Activated CD8-positive, alpha-beta T cell treated with anti-CD3 and anti-CD28 coated beads for 36 hours (primary cell): ENCODE data around the gene YPEL4. TPM values are rescaled to one million over a fixed set of nuclear protein-coding genes. Genes with fewer than 3 reads are reported as not detected.
A peak's percentile ranks its signal among the peaks of the same experiment; 100 is the strongest.
"Not testable (repeated sequence)": the region's sequence is repeated elsewhere in the genome, so short reads cannot be mapped to it uniquely, and the experiment has no call there.

Source experiments
- ATAC-seq: fragments of 200-7000 bp; cut with Tn5 transposase; one replicate; pipeline ENCODE4 v1.10.0; 2021; ENCODE audit warnings: mild to moderate bottlenecking, moderate library complexity
- CTCF ChIA-PET: fragments of 350-600 bp; sonication (Branson Sonifier 250); formaldehyde crosslinking; loops from one replicate; lab custom pipeline; 2021; ENCODE audit warnings: antibody characterized with exemption; lab: Charles Lee
- POLR2A ChIA-PET: fragments of 350-600 bp; sonication (Branson Sonifier 250); formaldehyde crosslinking; loops from one replicate; lab custom pipeline; 2021; ENCODE audit warnings: antibody characterized with exemption; lab: Charles Lee
- DNase-seq: peaks from one replicate; pipeline ENCODE4 v3.0.0-alpha.2; 2020
- H3K27ac Mint-ChIP-seq: one replicate; pipeline ENCODE4 v1.8.0; 2021; ENCODE audit warnings: mild to moderate bottlenecking, mixed read lengths
- H3K27me3 Mint-ChIP-seq: one replicate; pipeline ENCODE4 v1.8.0; 2021; ENCODE audit warnings: mixed read lengths
- H3K36me3 Mint-ChIP-seq: one replicate; pipeline ENCODE4 v1.8.0; 2021; ENCODE audit warnings: low read depth, mixed read lengths
- H3K4me1 Mint-ChIP-seq: one replicate; pipeline ENCODE4 v1.8.0; 2021; ENCODE audit warnings: low read depth, mixed read lengths
- H3K4me3 Mint-ChIP-seq: one replicate; pipeline ENCODE4 v1.8.0; 2021; ENCODE audit warnings: mild to moderate bottlenecking, moderate library complexity, mixed read lengths
- H3K9me3 Mint-ChIP-seq: one replicate; pipeline ENCODE4 v1.8.0; 2021; ENCODE audit warnings: mixed read lengths
- CTCF ChIP-seq: fragments of 200-600 bp; IDR thresholded peaks from one replicate; pipeline ENCODE4 v1.8.0; 2022; ENCODE audit warnings: antibody characterized with exemption, mild to moderate bottlenecking
- intact Hi-C: fragments of 100-400 bp; cut with micrococcal nuclease; formaldehyde crosslinking; loops from one replicate; pipeline ENCODE4 v1.10.0; 2022
- total RNA-seq, 2 experiments: library from RNA; stranded (reverse); gene quantifications; one replicate each; pipeline ENCODE4 v1.2.3, GENCODE V29; 2021

The YPEL4 gene
- total RNA-seq, result under 1 TPM; 0.43 to 0.54 TPM

GRCh38 chr11:57649826-57650738, at the start of gene YPEL4:
YPEL4 (minus strand) TSS chr11:57649912; CDS start chr11:57647107, 2,805 bp downstream.
- Mint-ChIP-seq H3K9me3 (no peaks in the 10 kb centered on the region), H3K4me1 (peaks cover 43% of the 10 kb centered on the region), H3K27ac (peak within 1 kb of the TSS; percentile 67), H3K36me3 (no peaks in the 10 kb centered on the region), H3K4me3 (peak within 1 kb of the TSS; percentile 64), H3K27me3 (peaks cover 37% of the 10 kb centered on the region)
- ChIA-PET POLR2A (interaction anchor here (0.6 to 1.5 kb wide), 4 partner anchors 8 to 928 kb away, joined by 3 to 8 read pairs (median 3); no protein-coding TSS in a partner anchor), CTCF (interaction anchor here (1.0 to 11.7 kb wide), 6 partner anchors 10 to 156 kb away, joined by 3 to 346 read pairs (median 6); partner anchors contain the start of gene UBE2L6)
- intact Hi-C loops, result no loop called here
- ATAC-seq, result peak; percentile 80
- no peak for TF ChIP-seq CTCF
- peak; percentile 78 for DNase-seq

GRCh38 chr11:57698843-57699365, 49.2 kb upstream of the YPEL4 start:
- CTCF ChIA-PET, result interaction anchor here (0.8 to 1.3 kb wide), 4 partner anchors 9 to 102 kb away, joined by 3 to 6 read pairs (median 3); no protein-coding TSS in a partner anchor
- POLR2A ChIA-PET, result interaction anchor here (1.0 to 1.8 kb wide), 3 partner anchors 9 to 19 kb away, joined by 3 to 5 read pairs (median 4); no protein-coding TSS in a partner anchor
- no peak for DNase-seq
- H3K4me3 Mint-ChIP-seq, result no peak overlapping the region
- H3K36me3 Mint-ChIP-seq, result peaks cover 30% of the 10 kb centered on the region
- H3K27me3 Mint-ChIP-seq, result no peaks in the 10 kb centered on the region
- intact Hi-C loops, result no loop called here
- H3K4me1 Mint-ChIP-seq, result no peaks in the 10 kb centered on the region
- H3K9me3 Mint-ChIP-seq, result no peaks in the 10 kb centered on the region
- H3K27ac Mint-ChIP-seq, result no peak overlapping the region
- no peak for ATAC-seq
- TF ChIP-seq CTCF, result no peak

GRCh38 chr11:57690474-57690873, 40.8 kb upstream of the YPEL4 start:
- H3K9me3 Mint-ChIP-seq, POLR2A ChIA-PET, H3K27me3 Mint-ChIP-seq, H3K4me3 Mint-ChIP-seq, CTCF ChIA-PET, ATAC-seq, DNase-seq, intact Hi-C loops, H3K27ac Mint-ChIP-seq, H3K4me1 Mint-ChIP-seq: not testable (repeated sequence)
- peaks cover 40% of the 10 kb centered on the region for H3K36me3 Mint-ChIP-seq

- intact Hi-C loops, result no loop called here
These were observed 31.5 kb upstream of the YPEL4 start for GRCh38 chr11:57681168-57681567.

More at GRCh38 chr11:57681168-57681567, 31.5 kb upstream of the YPEL4 start:
- ChIA-PET CTCF (no interaction called here), POLR2A (interaction anchor here (1.4 kb wide), 1 partner anchor 33 kb away, joined by 3 read pairs; no protein-coding TSS in a partner anchor)
- TF ChIP-seq CTCF, result no peak
- Mint-ChIP-seq H3K36me3 (peaks cover 51% of the 10 kb centered on the region), H3K4me1 (peaks cover 49% of the 10 kb centered on the region), H3K27ac (peak overlapping the region; percentile 37), H3K27me3 (no peaks in the 10 kb centered on the region), H3K4me3 (no peak overlapping the region), H3K9me3 (no peaks in the 10 kb centered on the region)
- no peak for ATAC-seq
- DNase-seq, result no peak
